Endothelial cell of umbilical vein (primary cell): ENCODE measurements around the gene IPO9.

Experiments
- FOS ChIP-seq: IDR thresholded peaks from 2 replicates; pipeline ENCODE4 v1.6.1; 2011; ENCODE audit warnings: mild to moderate bottlenecking, low read length, moderate library complexity, borderline replicate concordance; ENCODE audit not compliant: insufficient read depth
- POLR2A ChIP-seq: IDR thresholded peaks from 2 replicates; pipeline ENCODE4 v1.6.1; 2012; ENCODE audit warnings: low read depth, mild to moderate bottlenecking, control low read depth, low read length
- POLR2AphosphoS5 ChIP-seq: IDR thresholded peaks from 2 replicates; pipeline ENCODE4 v1.6.1; 2012; ENCODE audit warnings: low read depth, mild to moderate bottlenecking, control low read depth, low read length, moderate library complexity; ENCODE audit not compliant: insufficient read depth
- TF ChIP-seq, protein P1 (sequence below), 2 donors: IDR thresholded peaks; 1 replicate in 1 of 2; 2 replicates in 1 of 2; pipeline ENCODE4 v1.5.1; 2011; ENCODE audit warnings: low read length in 2 of 2, mild to moderate bottlenecking in 2 of 2, moderate library complexity in 2 of 2, control low read depth in 1 of 2, inconsistent platforms in 1 of 2, low read depth in 1 of 2; ENCODE audit not compliant: insufficient read depth in 1 of 2; ENCODE audit errors: extremely low read depth in 1 of 2

DNA sequence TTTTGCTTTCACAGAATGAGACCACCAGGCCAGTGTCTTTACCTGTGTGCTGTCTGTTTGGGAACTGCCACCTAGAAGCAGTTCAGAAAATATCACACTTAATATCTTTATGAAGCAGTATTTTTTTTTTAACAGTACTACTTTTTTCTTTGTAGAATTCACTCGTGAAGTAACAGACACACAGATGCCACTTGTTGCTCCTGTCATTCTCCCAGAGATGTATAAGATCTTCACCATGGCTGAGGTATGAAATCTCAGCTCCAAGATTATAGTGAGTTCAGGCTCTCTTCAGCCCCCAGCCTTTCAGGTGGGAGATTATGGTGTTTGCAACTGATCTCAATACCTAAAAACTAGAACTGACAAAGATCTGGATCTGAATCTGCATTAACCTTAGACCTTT lies 23.0 kb downstream of the IPO9 start:
- TF ChIP-seq FOS, result no peak
- TF ChIP-seq, protein P1, sequence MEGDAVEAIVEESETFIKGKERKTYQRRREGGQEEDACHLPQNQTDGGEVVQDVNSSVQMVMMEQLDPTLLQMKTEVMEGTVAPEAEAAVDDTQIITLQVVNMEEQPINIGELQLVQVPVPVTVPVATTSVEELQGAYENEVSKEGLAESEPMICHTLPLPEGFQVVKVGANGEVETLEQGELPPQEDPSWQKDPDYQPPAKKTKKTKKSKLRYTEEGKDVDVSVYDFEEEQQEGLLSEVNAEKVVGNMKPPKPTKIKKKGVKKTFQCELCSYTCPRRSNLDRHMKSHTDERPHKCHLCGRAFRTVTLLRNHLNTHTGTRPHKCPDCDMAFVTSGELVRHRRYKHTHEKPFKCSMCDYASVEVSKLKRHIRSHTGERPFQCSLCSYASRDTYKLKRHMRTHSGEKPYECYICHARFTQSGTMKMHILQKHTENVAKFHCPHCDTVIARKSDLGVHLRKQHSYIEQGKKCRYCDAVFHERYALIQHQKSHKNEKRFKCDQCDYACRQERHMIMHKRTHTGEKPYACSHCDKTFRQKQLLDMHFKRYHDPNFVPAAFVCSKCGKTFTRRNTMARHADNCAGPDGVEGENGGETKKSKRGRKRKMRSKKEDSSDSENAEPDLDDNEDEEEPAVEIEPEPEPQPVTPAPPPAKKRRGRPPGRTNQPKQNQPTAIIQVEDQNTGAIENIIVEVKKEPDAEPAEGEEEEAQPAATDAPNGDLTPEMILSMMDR (IDR thresholded peaks at IDR 0.05; ENCODE audit: extremely low read depth in 1 of 2, insufficient read depth in 1 of 2, low read depth in 1 of 2, low read length in 2 of 2), result no peak
- TF ChIP-seq POLR2AphosphoS5, result no peak
- TF ChIP-seq POLR2A, result no peak
